OCI-LY7 (cell line): ENCODE results near the gene FMNL3. TPM values are rescaled to one million over a fixed set of nuclear protein-coding genes. Genes with fewer than 3 reads are reported as not detected.

ENCODE experiments used
- BruUV-seq: library from RNA; stranded (reverse); fragments of 400-500 nt; replicated peaks from 2 replicates; lab custom pipeline; 2021; lab: Mats Ljungman, UMichigan
- CTCF ChIA-PET: fragments of 300-600 bp; sonication (Branson Sonifier 250); formaldehyde crosslinking; loops from one replicate; lab custom pipeline; 2022; ENCODE audit warnings: antibody characterized with exemption; ENCODE audit not compliant: unreplicated experiment; lab: Charles Lee
- POLR2A ChIA-PET: fragments of 300-600 bp; sonication (Branson Sonifier 250); formaldehyde crosslinking; loops from one replicate; lab custom pipeline; 2022; ENCODE audit warnings: antibody characterized with exemption; lab: Charles Lee
- DNase-seq: peaks from one replicate; pipeline ENCODE4 v3.0.0-alpha.2; 2015; ENCODE audit warnings: low spot score
- H2AFZ ChIP-seq: fragments of 200-600 bp; sonication (generic), shearing (Covaris generic); 2 replicates; pipeline ENCODE4 v1.6.1; 2014; ENCODE audit warnings: mild to moderate bottlenecking, antibody characterized with exemption, low read length, moderate library complexity
- H3K27ac ChIP-seq: fragments of 200-600 bp; sonication (generic); 2 replicates; pipeline ENCODE4 v1.5.1; 2014; ENCODE audit warnings: mixed run types, low read depth, mild to moderate bottlenecking, moderate library complexity, low read length, inconsistent platforms; ENCODE audit not compliant: poor library complexity, severe bottlenecking
- H3K36me3 ChIP-seq: fragments of 200-600 bp; sonication (generic); 2 replicates; pipeline ENCODE4 v1.6.1; 2014; ENCODE audit warnings: mild to moderate bottlenecking, antibody characterized with exemption, low read length, moderate library complexity, mixed read lengths; ENCODE audit not compliant: insufficient read depth
- H3K4me1 ChIP-seq: fragments of 200-600 bp; sonication (generic); 2 replicates; pipeline ENCODE4 v1.5.1; 2014; ENCODE audit warnings: mild to moderate bottlenecking, low read length; ENCODE audit not compliant: insufficient read depth, poor library complexity, severe bottlenecking
- H3K4me2 ChIP-seq: fragments of 200-600 bp; sonication (generic); 2 replicates; pipeline ENCODE4 v1.6.1; 2014; ENCODE audit warnings: mild to moderate bottlenecking, low read length
- H3K4me3 ChIP-seq: fragments of 200-600 bp; sonication (generic); 2 replicates; pipeline ENCODE4 v1.5.1; 2014; ENCODE audit warnings: mild to moderate bottlenecking, low read depth, low read length; ENCODE audit not compliant: poor library complexity, severe bottlenecking
- H3K79me2 ChIP-seq: fragments of 200-600 bp; sonication (generic); 2 replicates; pipeline ENCODE4 v1.6.1; 2016; ENCODE audit warnings: low read depth, mild to moderate bottlenecking, low read length, moderate library complexity, mixed read lengths; ENCODE audit not compliant: insufficient read depth
- H3K9me2 ChIP-seq: fragments of 200-600 bp; sonication (generic); 2 replicates; pipeline ENCODE4 v1.6.1; 2016; ENCODE audit warnings: mild to moderate bottlenecking, low read length, mixed read lengths; ENCODE audit not compliant: insufficient read depth
- H3K9me3 ChIP-seq: fragments of 200-600 bp; sonication (generic); 2 replicates; pipeline ENCODE4 v1.6.1; 2014; ENCODE audit warnings: mild to moderate bottlenecking, mixed run types, low read length, mixed read lengths
- H4K20me1 ChIP-seq: fragments of 200-600 bp; sonication (generic); 2 replicates; pipeline ENCODE4 v1.6.1; 2014; ENCODE audit warnings: mild to moderate bottlenecking, antibody characterized with exemption, low read length, moderate library complexity, mixed read lengths; ENCODE audit not compliant: insufficient read depth
- CTCF ChIP-seq: fragments of 200-600 bp; sonication (generic); conservative IDR thresholded peaks from 2 replicates; pipeline ENCODE4 v1.5.1; 2014; ENCODE audit warnings: mild to moderate bottlenecking, antibody characterized with exemption, low read length, moderate library complexity, mixed read lengths
- EZH2phosphoT487 ChIP-seq: fragments of 200-600 bp; sonication (generic); IDR thresholded peaks from 2 replicates; pipeline ENCODE4 v1.6.1; 2018; ENCODE audit warnings: low read depth, borderline replicate concordance, mild to moderate bottlenecking, mixed run types, antibody characterized with exemption, low read length, moderate library complexity, mixed read lengths
- intact Hi-C: fragments of 100-400 bp; cut with micrococcal nuclease; formaldehyde crosslinking; loops from one replicate; pipeline ENCODE4 v1.10.0; 2022; ENCODE audit not compliant: unreplicated experiment
- total RNA-seq, 2 experiments: library from RNA; depleted of rRNA in 1 of 2; stranded (reverse); fragments of >200 nt in 1 of 2; shearing (Covaris generic) in 1 of 2; gene quantifications; 2 replicates each; pipeline ENCODE4 v1.2.3, GENCODE V29; 2014 to 2022

Gene FMNL3
- total RNA-seq, 2 experiments from 2014 or later = 13.8 to 28.7 TPM

DNA sequence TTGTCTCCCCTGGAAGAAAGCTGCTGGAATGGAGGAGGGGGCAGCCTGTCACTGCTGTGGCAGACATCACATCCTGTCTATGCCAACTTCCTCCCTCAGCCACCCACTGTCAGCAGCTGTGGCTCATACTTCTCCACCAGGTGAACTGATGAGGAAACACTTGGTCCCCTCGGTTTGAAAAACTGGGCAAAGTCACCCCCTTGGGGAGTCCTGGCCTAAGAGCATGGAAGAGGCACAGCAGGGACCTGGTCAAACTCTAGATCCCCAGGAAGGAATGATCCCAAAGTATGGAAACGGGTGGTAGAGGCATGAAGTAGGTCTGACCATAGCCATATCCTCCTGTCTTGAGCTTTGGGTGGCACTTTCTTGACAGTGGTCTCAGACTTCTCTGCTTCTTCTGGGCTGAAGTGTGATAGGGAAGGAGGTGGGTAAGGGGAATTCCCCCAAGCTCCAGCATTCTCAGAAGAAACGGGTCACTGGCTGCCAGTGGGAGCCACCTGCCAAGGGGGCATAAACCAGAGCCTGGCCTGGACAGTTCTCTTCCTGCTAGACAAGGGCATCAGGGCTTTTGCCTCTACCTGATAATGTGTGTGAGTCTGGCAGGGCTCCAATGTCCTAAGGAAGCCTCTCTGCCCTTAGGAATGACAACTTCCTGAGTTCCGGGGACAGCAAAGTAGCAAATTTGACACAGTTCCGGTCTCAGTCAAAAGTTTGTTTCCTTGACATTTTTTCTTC lies 36.0 kb downstream of the FMNL3 start:
- intact Hi-C loops = no loop called here
- H3K9me3 ChIP-seq = no peaks in the 10 kb centered on the region
- no TSS peak for BruUV-seq
- TF ChIP-seq CTCF (no peak), EZH2phosphoT487 (no peak)
- H3K4me1 ChIP-seq = peaks cover 72% of the 10 kb centered on the region
- no peaks in the 10 kb centered on the region for H4K20me1 ChIP-seq
- H3K79me2 ChIP-seq = peaks cover 4% of the 10 kb centered on the region; the same call in 1 of the 2 replicates
- H3K4me3 ChIP-seq = peak overlapping the region; percentile 33
- POLR2A ChIA-PET = interaction anchor here (0.9 to 3.7 kb wide), 4 partner anchors 8 to 32 kb away, joined by 3 to 9 read pairs (median 5); no protein-coding TSS in a partner anchor
- H3K9me2 ChIP-seq = no peaks in the 10 kb centered on the region
- peak; percentile 60 for DNase-seq
- CTCF ChIA-PET = interaction anchor here (1.1 to 1.3 kb wide), 2 partner anchors 8 to 31 kb away, joined by 3 read pairs; no protein-coding TSS in a partner anchor
- no peak overlapping the region for H2AFZ ChIP-seq
- H3K27ac ChIP-seq = peak overlapping the region; percentile 57
- H3K36me3 ChIP-seq = no peaks in the 10 kb centered on the region
- H3K4me2 ChIP-seq = peak overlapping the region; percentile 69

DNA sequence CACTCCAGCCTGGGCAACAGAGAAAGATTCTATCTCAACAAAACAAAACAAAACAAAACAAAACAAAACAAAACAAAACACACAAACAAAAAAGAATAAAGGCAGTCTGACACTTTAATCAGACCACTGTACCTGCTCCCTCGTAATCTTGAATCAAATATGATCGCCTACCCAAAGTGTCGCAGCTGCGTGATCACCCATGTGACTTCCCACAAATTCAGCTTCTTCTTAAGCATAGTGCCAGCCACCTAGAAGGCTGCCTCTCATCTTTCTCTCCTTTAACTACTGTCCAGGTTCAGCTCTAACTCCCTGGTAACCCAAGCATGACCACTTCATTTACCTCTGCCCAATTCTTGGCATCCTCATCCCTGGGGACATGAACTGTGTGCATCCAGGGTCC lies 37.4 kb downstream of the FMNL3 start:
- Histone ChIP-seq H4K20me1 (no peaks in the 10 kb centered on the region), H3K9me3 (no peaks in the 10 kb centered on the region), H3K27ac (no peak overlapping the region), H3K36me3 (no peaks in the 10 kb centered on the region), H2AFZ (no peak overlapping the region), H3K9me2 (no peaks in the 10 kb centered on the region), H3K4me2 (peak overlapping the region; percentile 69), H3K4me3 (no peak overlapping the region), H3K79me2 (peaks cover 4% of the 10 kb centered on the region; the same call in 1 of the 2 replicates), H3K4me1 (peaks cover 86% of the 10 kb centered on the region)
- POLR2A ChIA-PET = interaction anchor here (0.8 to 1.9 kb wide), 7 partner anchors 9 to 35 kb away, joined by 3 to 6 read pairs (median 3); no protein-coding TSS in a partner anchor
- CTCF ChIA-PET = interaction anchor here (0.6 kb wide), 1 partner anchor 409 kb away, joined by 3 read pairs; no protein-coding TSS in a partner anchor
- no peak for DNase-seq
- no TSS peak for BruUV-seq
- TF ChIP-seq EZH2phosphoT487 = no peak
- TF ChIP-seq CTCF = no peak
- intact Hi-C loops = no loop called here
